Activated naive CD8-positive, alpha-beta T cell (primary cell): ENCODE data around the gene FAM222A.
A peak's percentile ranks its signal among the peaks of the same experiment; 100 is the strongest.

ENCODE experiments used
- H3K27ac Mint-ChIP-seq: one replicate; pipeline ENCODE4 v1.8.0; 2021; ENCODE audit warnings: mixed read lengths
- H3K27me3 Mint-ChIP-seq: one replicate; pipeline ENCODE4 v1.8.0; 2021; ENCODE audit warnings: mixed read lengths
- H3K36me3 Mint-ChIP-seq: one replicate; pipeline ENCODE4 v1.8.0; 2021; ENCODE audit warnings: mixed read lengths
- H3K4me1 Mint-ChIP-seq: one replicate; pipeline ENCODE4 v1.8.0; 2021; ENCODE audit warnings: low read depth, mixed read lengths
- H3K4me3 Mint-ChIP-seq: one replicate; pipeline ENCODE4 v1.8.0; 2021; ENCODE audit warnings: mild to moderate bottlenecking, mixed read lengths
- H3K9me3 Mint-ChIP-seq: one replicate; pipeline ENCODE4 v1.8.0; 2021; ENCODE audit warnings: low read depth, mixed read lengths

Gene FAM222A

GRCh38 chr12:109713187-109714070 lies at the start of gene FAM222A:
Gene FAM222A, plus strand, starts transcription at chr12:109713825. Its CDS starts 30,322 bp downstream, at chr12:109744147.
- Mint-ChIP-seq H3K4me1 (peaks cover 2% of the 10 kb centered on the region), H3K27ac (no peak within 1 kb of the TSS), H3K4me3 (peak within 1 kb of the TSS; percentile 59), H3K27me3 (peaks cover 27% of the 10 kb centered on the region), H3K36me3 (no peaks in the 10 kb centered on the region), H3K9me3 (no peaks in the 10 kb centered on the region)

- Mint-ChIP-seq H3K4me3 (no peak overlapping the region), H3K36me3 (no peaks in the 10 kb centered on the region), H3K27ac (no peak overlapping the region), H3K9me3 (no peaks in the 10 kb centered on the region), H3K27me3 (peaks cover 3% of the 10 kb centered on the region), H3K4me1 (no peaks in the 10 kb centered on the region)
Measured at GRCh38 chr12:109664402-109664801, 49.2 kb upstream of the FAM222A start.

GRCh38 chr12:109666068-109666467 lies 47.6 kb upstream of the FAM222A start:
- Mint-ChIP-seq H3K36me3 (no peaks in the 10 kb centered on the region), H3K9me3 (no peaks in the 10 kb centered on the region), H3K4me3 (no peak overlapping the region), H3K27ac (no peak overlapping the region), H3K4me1 (no peaks in the 10 kb centered on the region), H3K27me3 (peaks cover 3% of the 10 kb centered on the region)

DNA sequence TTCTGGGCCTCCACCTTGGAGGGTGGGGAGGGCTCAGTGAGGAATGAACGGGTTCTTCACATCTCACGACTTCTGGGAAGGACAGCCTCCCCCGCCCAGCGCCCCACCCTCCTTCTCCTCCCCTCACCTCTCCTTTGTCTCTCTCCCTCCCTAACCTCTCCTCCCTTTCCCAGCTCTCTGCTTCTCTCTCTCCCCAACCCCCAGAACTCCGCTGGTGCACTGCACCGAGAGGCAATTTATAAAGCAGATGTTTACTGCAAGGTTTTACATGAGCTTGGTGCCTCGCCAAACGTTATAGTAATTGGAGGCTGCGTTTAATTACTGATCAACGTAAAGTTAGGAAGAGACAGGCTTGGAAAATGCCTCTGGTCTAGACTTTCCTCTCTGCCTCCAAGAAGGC lies 42.9 kb upstream of the FAM222A start:
- Mint-ChIP-seq H3K36me3 (no peaks in the 10 kb centered on the region), H3K9me3 (no peaks in the 10 kb centered on the region), H3K4me1 (no peaks in the 10 kb centered on the region), H3K4me3 (no peak overlapping the region), H3K27ac (no peak overlapping the region), H3K27me3 (peaks cover 3% of the 10 kb centered on the region)

DNA sequence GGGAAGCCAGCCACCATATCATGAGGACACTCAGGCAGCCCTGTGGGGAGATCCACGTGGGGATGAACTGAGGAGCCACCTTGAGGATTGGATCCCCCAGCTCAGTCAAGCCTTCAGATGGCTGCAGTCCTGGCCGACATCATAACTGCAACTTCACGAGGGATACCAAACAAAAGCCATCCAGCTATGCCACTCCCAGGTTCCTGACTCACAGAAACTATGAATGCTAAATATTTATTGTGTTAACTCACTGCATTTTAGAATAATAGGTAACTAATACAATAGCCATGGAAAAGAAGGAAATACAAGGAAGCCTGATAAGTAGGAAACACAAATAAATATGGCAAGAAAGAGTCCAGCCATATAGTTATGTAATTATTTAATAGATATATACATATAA lies 42.1 kb upstream of the FAM222A start:
- H3K36me3 Mint-ChIP-seq = no peaks in the 10 kb centered on the region
- peaks cover 3% of the 10 kb centered on the region for H3K27me3 Mint-ChIP-seq
- H3K9me3 Mint-ChIP-seq = no peaks in the 10 kb centered on the region
- no peak overlapping the region for H3K4me3 Mint-ChIP-seq
- H3K27ac Mint-ChIP-seq = no peak overlapping the region
- no peaks in the 10 kb centered on the region for H3K4me1 Mint-ChIP-seq

GRCh38 chr12:109673379-109673778 lies 40.2 kb upstream of the FAM222A start:
- Mint-ChIP-seq H3K4me1 (no peaks in the 10 kb centered on the region), H3K36me3 (no peaks in the 10 kb centered on the region), H3K4me3 (no peak overlapping the region), H3K27me3 (no peaks in the 10 kb centered on the region), H3K27ac (no peak overlapping the region), H3K9me3 (no peaks in the 10 kb centered on the region)

DNA sequence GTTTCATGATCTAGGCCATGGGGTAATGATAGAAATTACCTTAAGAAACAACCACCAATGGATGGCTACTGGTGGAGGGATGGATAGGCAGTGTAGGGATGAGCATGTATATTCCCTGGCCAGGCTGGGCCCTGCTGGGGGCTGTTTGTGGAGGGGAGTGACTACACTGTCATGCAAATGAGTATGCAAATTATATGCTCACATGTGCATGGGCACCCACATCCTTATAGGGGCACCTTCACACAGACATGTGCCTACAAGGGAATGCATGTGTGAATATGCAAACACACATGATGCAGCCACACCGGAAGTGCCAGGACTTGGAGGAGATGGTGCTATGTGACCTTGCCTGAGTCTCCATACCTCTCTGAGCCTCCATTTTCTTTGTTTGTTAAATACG lies 39.7 kb upstream of the FAM222A start:
- Mint-ChIP-seq H3K27me3 (no peaks in the 10 kb centered on the region), H3K27ac (no peak overlapping the region), H3K36me3 (no peaks in the 10 kb centered on the region)

DNA sequence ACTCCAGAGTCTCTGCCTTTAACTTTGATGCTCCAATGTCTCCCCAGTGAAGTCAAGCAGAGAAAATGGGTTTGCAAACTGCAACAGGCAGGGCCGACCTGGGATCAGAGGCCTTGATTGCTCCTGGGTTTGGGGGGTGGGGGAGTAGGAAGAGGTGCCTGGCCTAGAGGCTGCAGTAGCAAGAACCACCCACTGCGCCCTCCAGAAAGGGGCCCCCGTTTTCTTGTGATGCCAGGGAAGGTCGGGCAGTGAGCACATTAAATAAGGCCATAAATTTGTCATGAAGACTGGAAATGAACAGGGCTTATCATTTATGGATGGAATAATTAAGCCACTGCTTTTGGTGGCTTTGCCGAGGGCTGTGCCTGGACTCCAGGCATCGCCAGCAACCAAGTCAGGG lies 38.2 kb upstream of the FAM222A start:
- H3K9me3 Mint-ChIP-seq = no peaks in the 10 kb centered on the region
- H3K27ac Mint-ChIP-seq = no peak overlapping the region
- no peaks in the 10 kb centered on the region for H3K27me3 Mint-ChIP-seq
- no peak overlapping the region for H3K4me3 Mint-ChIP-seq
- H3K36me3 Mint-ChIP-seq = no peaks in the 10 kb centered on the region
- no peaks in the 10 kb centered on the region for H3K4me1 Mint-ChIP-seq

More for the DNA sequence above, 39.7 kb upstream of the FAM222A start:
- Mint-ChIP-seq H3K4me3 (no peak overlapping the region), H3K9me3 (no peaks in the 10 kb centered on the region), H3K4me1 (no peaks in the 10 kb centered on the region)

- no peaks in the 10 kb centered on the region for H3K4me1 Mint-ChIP-seq
- H3K27ac Mint-ChIP-seq = no peak overlapping the region
- H3K27me3 Mint-ChIP-seq = no peaks in the 10 kb centered on the region
- H3K36me3 Mint-ChIP-seq = no peaks in the 10 kb centered on the region
- H3K9me3 Mint-ChIP-seq = no peaks in the 10 kb centered on the region
- no peak overlapping the region for H3K4me3 Mint-ChIP-seq
Measured at GRCh38 chr12:109677279-109677691, 36.3 kb upstream of the FAM222A start.

DNA sequence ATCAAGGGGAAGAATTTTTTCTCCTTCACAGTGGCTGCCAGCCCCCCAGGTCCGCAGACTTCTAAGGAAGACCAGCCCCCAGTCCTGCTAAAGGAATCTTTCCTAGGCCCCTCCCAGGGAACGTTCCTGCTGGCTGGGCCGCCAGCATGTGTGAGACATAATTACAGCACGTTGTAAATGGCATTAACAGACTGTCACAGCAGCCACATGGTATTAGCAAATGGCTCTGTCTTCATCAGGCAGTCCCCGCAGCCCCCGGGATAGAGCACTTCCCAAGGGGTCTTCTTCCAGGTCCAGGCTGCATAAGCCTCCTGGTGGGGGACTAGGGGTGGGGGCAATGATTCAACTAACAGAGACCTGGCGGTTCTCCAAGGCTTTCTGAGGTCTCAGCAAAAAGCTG lies 34.9 kb upstream of the FAM222A start:
- H3K4me1 Mint-ChIP-seq = no peaks in the 10 kb centered on the region
- peaks cover 3% of the 10 kb centered on the region for H3K27me3 Mint-ChIP-seq
- H3K4me3 Mint-ChIP-seq = no peak overlapping the region
- H3K36me3 Mint-ChIP-seq = no peaks in the 10 kb centered on the region
- H3K27ac Mint-ChIP-seq = no peak overlapping the region
- H3K9me3 Mint-ChIP-seq = no peaks in the 10 kb centered on the region

DNA sequence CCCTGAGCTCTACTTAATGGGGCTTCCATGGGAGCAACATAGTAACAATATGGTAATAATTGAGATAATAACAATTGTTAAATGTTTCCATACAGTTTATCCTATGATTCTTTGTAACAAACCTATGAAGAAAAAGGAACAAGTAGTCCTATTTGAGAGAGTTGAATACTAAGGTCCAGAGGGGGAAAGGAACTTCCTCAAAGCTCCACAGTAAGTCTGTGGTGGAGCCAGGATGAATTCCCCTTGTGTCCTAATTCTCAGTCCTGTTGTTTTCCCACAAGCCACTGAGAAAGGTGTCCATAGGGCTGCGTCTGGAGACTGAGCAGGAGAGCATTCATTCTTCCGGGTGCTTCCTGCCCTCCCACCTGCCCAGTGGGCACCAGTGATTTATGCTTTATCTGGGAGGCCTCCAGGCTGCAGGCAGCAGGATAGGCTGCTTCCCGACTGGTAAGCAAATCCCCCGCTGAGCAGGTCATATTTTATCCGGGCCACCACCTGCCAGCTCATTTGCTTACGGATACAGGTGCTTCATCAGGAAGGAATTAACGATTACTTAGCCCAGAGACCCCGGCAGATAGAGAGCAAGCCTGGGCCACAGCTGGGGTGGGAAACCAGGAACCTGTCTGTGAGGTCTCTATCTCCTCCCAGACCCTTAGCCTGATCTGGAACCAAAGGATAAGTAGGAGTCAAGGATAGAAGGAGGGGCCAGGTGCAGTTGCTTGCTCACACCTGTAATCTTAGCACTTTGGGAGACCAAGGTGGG lies 33.9 kb upstream of the FAM222A start:
- no peaks in the 10 kb centered on the region for H3K4me1 Mint-ChIP-seq
- peaks cover 3% of the 10 kb centered on the region for H3K27me3 Mint-ChIP-seq
- H3K4me3 Mint-ChIP-seq = no peak overlapping the region
- no peaks in the 10 kb centered on the region for H3K9me3 Mint-ChIP-seq
- H3K27ac Mint-ChIP-seq = no peak overlapping the region
- H3K36me3 Mint-ChIP-seq = no peaks in the 10 kb centered on the region

- Mint-ChIP-seq H3K36me3 (no peaks in the 10 kb centered on the region), H3K27ac (no peak overlapping the region), H3K4me3 (no peak overlapping the region), H3K9me3 (no peaks in the 10 kb centered on the region), H3K27me3 (peaks cover 3% of the 10 kb centered on the region), H3K4me1 (no peaks in the 10 kb centered on the region)
Measured at GRCh38 chr12:109680264-109681005, 33.2 kb upstream of the FAM222A start.

DNA sequence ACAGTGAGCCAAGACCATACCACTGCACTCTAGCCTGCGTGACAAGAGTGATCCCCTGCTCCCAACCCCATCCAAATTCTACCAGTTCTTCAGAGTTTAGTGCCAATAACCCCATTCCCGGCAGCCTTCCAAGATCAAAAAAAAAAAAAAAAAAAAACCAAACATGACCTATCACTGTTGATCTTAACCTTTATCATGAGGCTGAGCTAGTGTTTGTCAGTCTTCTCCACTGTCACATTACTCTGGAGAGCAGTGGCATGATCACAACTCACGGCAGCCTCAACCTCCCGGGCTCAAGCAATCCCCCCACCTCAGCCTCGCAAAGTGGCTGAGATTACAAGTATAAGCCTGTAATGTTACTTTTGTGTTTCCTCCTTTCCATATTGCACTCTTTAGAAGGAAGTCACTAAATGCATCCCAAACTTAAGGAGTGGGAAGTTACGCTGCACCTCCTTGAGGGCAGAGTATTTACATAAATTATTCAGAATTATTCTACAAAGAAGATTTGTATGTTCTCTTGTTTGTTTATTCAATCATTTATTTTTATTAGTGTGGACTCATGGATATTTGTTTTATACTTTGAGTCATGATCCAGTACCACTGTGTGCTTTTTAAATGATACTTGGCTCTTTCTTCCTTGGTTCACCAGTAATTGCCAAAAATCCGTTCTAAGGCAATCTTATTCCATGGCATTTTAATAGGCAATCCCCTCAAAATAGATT lies 31.5 kb upstream of the FAM222A start:
- Mint-ChIP-seq H3K27me3 (peaks cover 3% of the 10 kb centered on the region), H3K27ac (no peak overlapping the region), H3K4me1 (no peaks in the 10 kb centered on the region), H3K36me3 (no peaks in the 10 kb centered on the region), H3K9me3 (no peaks in the 10 kb centered on the region), H3K4me3 (no peak overlapping the region)

GRCh38 chr12:109682708-109683060 lies 30.9 kb upstream of the FAM222A start:
- Mint-ChIP-seq H3K36me3 (no peaks in the 10 kb centered on the region), H3K4me1 (no peaks in the 10 kb centered on the region), H3K27me3 (peaks cover 3% of the 10 kb centered on the region), H3K27ac (no peak overlapping the region), H3K9me3 (no peaks in the 10 kb centered on the region), H3K4me3 (no peak overlapping the region)
